ENCODE data around the gene TIPRL. TPM values are rescaled to one million over a fixed set of nuclear protein-coding genes. Genes with fewer than 3 reads are reported as not detected.

The TIPRL gene
- total RNA-seq, 2 experiments from 2014 or later: 36.0 to 54.3 TPM

- H3K4me3 ChIP-seq (ENCODE audit: low read depth, low read length, poor library complexity, severe bottlenecking): no peak overlapping the region
- no peaks in the 10 kb centered on the region for H4K20me1 ChIP-seq (ENCODE audit: insufficient read depth, low read length)
- intact Hi-C loops (cut with micrococcal nuclease; ENCODE audit: unreplicated experiment): no loop called here
- ChIA-PET POLR2A (interaction anchor here (0.5 to 1.9 kb wide), 6 partner anchors 9 to 37 kb away, joined by 3 to 10 read pairs (median 6); no protein-coding TSS in a partner anchor), CTCF (ENCODE audit: unreplicated experiment) (interaction anchor here (0.9 kb wide), 1 partner anchor 34 kb away, joined by 3 read pairs; no protein-coding TSS in a partner anchor)
- H3K4me2 ChIP-seq (ENCODE audit: low read length): no peak overlapping the region
- no peak for DNase-seq (ENCODE audit: low spot score)
- no peak overlapping the region for H3K27ac ChIP-seq (ENCODE audit: low read depth, low read length, poor library complexity, severe bottlenecking)
- H3K9me2 ChIP-seq (ENCODE audit: insufficient read depth, low read length): no peaks in the 10 kb centered on the region
- H3K79me2 ChIP-seq (ENCODE audit: insufficient read depth, low read depth, low read length): no peaks in the 10 kb centered on the region
- no peak overlapping the region for H2AFZ ChIP-seq (ENCODE audit: low read length)
- BruUV-seq (replicated peaks): no TSS peak
- H3K36me3 ChIP-seq (ENCODE audit: insufficient read depth, low read length): no peaks in the 10 kb centered on the region
- TF ChIP-seq EZH2phosphoT487 (IDR thresholded peaks at IDR 0.05; ENCODE audit: borderline replicate concordance, low read depth, low read length) (no peak), CTCF (conservative IDR thresholded peaks at IDR 0.05; ENCODE audit: low read length) (no peak)
- no peaks in the 10 kb centered on the region for H3K9me3 ChIP-seq (ENCODE audit: low read length)
- no peaks in the 10 kb centered on the region for H3K4me1 ChIP-seq (ENCODE audit: insufficient read depth, low read length, poor library complexity, severe bottlenecking)
Measured at GRCh38 chr1:168217664-168218063, 38.9 kb downstream of the TIPRL start.

DNA sequence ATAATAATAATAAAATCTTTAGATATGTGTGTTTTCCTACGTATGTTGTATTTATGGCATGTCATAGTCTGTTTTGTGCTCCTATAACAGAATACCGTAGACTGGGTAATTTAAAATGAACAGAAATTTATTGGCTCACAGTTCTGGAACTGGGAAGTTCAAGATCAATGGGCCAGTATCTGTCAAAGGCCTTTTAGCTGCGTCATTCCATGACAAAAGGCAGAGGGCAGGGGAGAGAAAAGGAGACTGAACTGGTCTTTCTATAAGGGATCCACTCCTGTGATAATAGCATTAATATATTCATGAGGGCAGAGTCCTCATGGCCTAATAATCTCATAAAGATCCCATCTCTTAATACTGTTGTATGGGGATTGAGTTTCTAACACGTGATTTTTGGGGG, 39.9 kb downstream of the TIPRL start:
- Histone ChIP-seq H3K79me2 (ENCODE audit: insufficient read depth, low read depth, low read length) (no peaks in the 10 kb centered on the region), H3K4me1 (ENCODE audit: insufficient read depth, low read length, poor library complexity, severe bottlenecking) (no peaks in the 10 kb centered on the region), H3K27ac (ENCODE audit: low read depth, low read length, poor library complexity, severe bottlenecking) (no peak overlapping the region), H3K4me2 (ENCODE audit: low read length) (no peak overlapping the region), H3K4me3 (ENCODE audit: low read depth, low read length, poor library complexity, severe bottlenecking) (no peak overlapping the region), H4K20me1 (ENCODE audit: insufficient read depth, low read length) (no peaks in the 10 kb centered on the region), H2AFZ (ENCODE audit: low read length) (peak overlapping the region; percentile 7; the same call in 1 of the 2 replicates), H3K9me3 (ENCODE audit: low read length) (no peaks in the 10 kb centered on the region), H3K36me3 (ENCODE audit: insufficient read depth, low read length) (no peaks in the 10 kb centered on the region), H3K9me2 (ENCODE audit: insufficient read depth, low read length) (no peaks in the 10 kb centered on the region)
- ChIA-PET POLR2A (interaction anchor here (0.5 to 1.9 kb wide), 3 partner anchors 8 to 301 kb away, joined by 3 to 10 read pairs (median 5); no protein-coding TSS in a partner anchor), CTCF (ENCODE audit: unreplicated experiment) (interaction anchor here (0.9 kb wide), 1 partner anchor 35 kb away, joined by 3 read pairs; no protein-coding TSS in a partner anchor)
- TF ChIP-seq EZH2phosphoT487 (IDR thresholded peaks at IDR 0.05; ENCODE audit: borderline replicate concordance, low read depth, low read length) (no peak), CTCF (conservative IDR thresholded peaks at IDR 0.05; ENCODE audit: low read length) (no peak)
- no TSS peak for BruUV-seq (replicated peaks)
- no peak for DNase-seq (ENCODE audit: low spot score)
- intact Hi-C loops (cut with micrococcal nuclease; ENCODE audit: unreplicated experiment): no loop called here

DNA sequence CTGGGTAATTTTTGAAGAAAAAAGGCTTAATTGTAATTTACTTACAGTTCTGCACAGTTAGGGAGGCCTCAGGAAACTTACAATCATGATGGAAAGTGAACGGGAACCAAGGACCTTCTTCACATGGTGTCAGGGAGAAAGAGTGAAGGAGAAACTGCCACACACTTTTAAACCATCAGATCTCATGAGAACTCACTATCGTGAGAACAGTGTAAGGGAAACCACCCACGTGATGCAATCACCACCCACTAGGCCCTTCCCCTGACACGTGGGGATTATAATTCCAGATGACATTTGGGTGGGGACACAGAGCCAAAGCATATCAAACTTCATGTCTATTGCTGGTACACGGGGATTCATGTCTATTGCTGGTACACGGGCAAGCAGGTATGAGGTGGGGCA, 41.7 kb downstream of the TIPRL start:
- no peaks in the 10 kb centered on the region for H4K20me1 ChIP-seq (ENCODE audit: insufficient read depth, low read length)
- TF ChIP-seq CTCF (conservative IDR thresholded peaks at IDR 0.05; ENCODE audit: low read length): no peak
- TF ChIP-seq EZH2phosphoT487 (IDR thresholded peaks at IDR 0.05; ENCODE audit: borderline replicate concordance, low read depth, low read length): no peak
- POLR2A ChIA-PET: interaction anchor here (0.6 kb wide), 1 partner anchor 696 kb away, joined by 3 read pairs; no protein-coding TSS in a partner anchor
- intact Hi-C loops (cut with micrococcal nuclease; ENCODE audit: unreplicated experiment): no loop called here
- H2AFZ ChIP-seq (ENCODE audit: low read length): no peak overlapping the region
- CTCF ChIA-PET (ENCODE audit: unreplicated experiment): no interaction called here
- H3K79me2 ChIP-seq (ENCODE audit: insufficient read depth, low read depth, low read length): peaks cover 7% of the 10 kb centered on the region; the same call in 1 of the 2 replicates
- no peaks in the 10 kb centered on the region for H3K36me3 ChIP-seq (ENCODE audit: insufficient read depth, low read length)
- DNase-seq (ENCODE audit: low spot score): no peak
- H3K4me3 ChIP-seq (ENCODE audit: low read depth, low read length, poor library complexity, severe bottlenecking): no peak overlapping the region
- H3K4me1 ChIP-seq (ENCODE audit: insufficient read depth, low read length, poor library complexity, severe bottlenecking): peaks cover 16% of the 10 kb centered on the region
- no peaks in the 10 kb centered on the region for H3K9me3 ChIP-seq (ENCODE audit: low read length)
- BruUV-seq (replicated peaks): no TSS peak
- H3K4me2 ChIP-seq (ENCODE audit: low read length): no peak overlapping the region
- no peak overlapping the region for H3K27ac ChIP-seq (ENCODE audit: low read depth, low read length, poor library complexity, severe bottlenecking)
- H3K9me2 ChIP-seq (ENCODE audit: insufficient read depth, low read length): no peaks in the 10 kb centered on the region

Data from OCI-LY7 (cell line).